OCI-LY7 (cell line): ENCODE data around the gene RPS6KB2.

Experiments used
- CTCF ChIP-seq: fragments of 200-600 bp; sonication (generic); conservative IDR thresholded peaks from 2 replicates; pipeline ENCODE4 v1.5.1; 2014; ENCODE audit warnings: mild to moderate bottlenecking, antibody characterized with exemption, low read length, moderate library complexity, mixed read lengths
- EZH2phosphoT487 ChIP-seq: fragments of 200-600 bp; sonication (generic); IDR thresholded peaks from 2 replicates; pipeline ENCODE4 v1.6.1; 2018; ENCODE audit warnings: low read depth, borderline replicate concordance, mild to moderate bottlenecking, mixed run types, antibody characterized with exemption, low read length, moderate library complexity, mixed read lengths

DNA sequence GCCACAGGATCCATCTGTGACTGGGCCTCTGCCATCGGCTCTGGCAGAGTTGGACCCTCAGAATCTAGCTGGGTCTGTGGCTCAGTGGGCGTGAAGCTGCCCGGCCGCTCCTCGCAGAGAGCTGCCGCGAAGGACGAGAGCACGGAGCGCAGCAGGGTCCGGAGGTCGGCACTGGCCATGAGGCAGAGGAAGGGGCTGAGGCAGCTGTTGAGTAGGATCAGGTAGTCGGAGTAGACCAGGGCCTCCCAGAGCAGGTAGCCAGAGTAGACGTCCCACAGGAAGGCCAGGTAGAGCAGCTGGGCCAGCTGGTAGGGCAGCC lies 23.3 kb downstream of the RPS6KB2 start:
- no peak for TF ChIP-seq CTCF
- TF ChIP-seq EZH2phosphoT487, result no peak
